Upper lobe of left lung (tissue), 4 donors: ENCODE measurements around the gene CMTM8.

Experiments
- CTCF ChIP-seq, 6 experiments: fragments of 450-650 bp in 4 of 6; fragments of 200-600 bp in 2 of 6; sonication (generic) in 2 of 6; IDR thresholded peaks; one replicate each; pipeline ENCODE4 v1.5.1; 2016 to 2019; ENCODE audit warnings: antibody characterized with exemption in 6 of 6
- EP300 ChIP-seq, 4 donors: sonication (generic); formaldehyde crosslinking; IDR thresholded peaks; one replicate each; pipeline ENCODE4 v1.5.1; 2017; ENCODE audit warnings: antibody characterized with exemption in 4 of 4, control low read depth in 2 of 4
- POLR2A ChIP-seq, 4 donors: fragments of 450-650 bp; IDR thresholded peaks; one replicate each; pipeline ENCODE4 v1.5.1; 2016 to 2017; ENCODE audit warnings: antibody characterized with exemption in 4 of 4, mild to moderate bottlenecking in 2 of 4

- TF ChIP-seq CTCF (IDR thresholded peaks at IDR 0.05) (no peak), POLR2A (IDR thresholded peaks at IDR 0.05) (no peak), EP300 (IDR thresholded peaks at IDR 0.05) (no peak)
Observed at GRCh38 chr3:32319607-32320006, 81.1 kb downstream of the CMTM8 start.
